ENCODE measurements around the gene RGS3.

Gene RGS3

GRCh38 chr9:113645227-113645977 is 181.9 kb downstream of the RGS3 start:
- DNase-seq, result no peak

GRCh38 chr9:113645978-113646253 is 182.4 kb downstream of the RGS3 start:
- DNase-seq, result no peak

GRCh38 chr9:113646491-113646890 is 183.0 kb downstream of the RGS3 start:
- DNase-seq, result no peak
